PFSK-1 (cell line): ENCODE results near the gene UBE2O.

Experiments
- FOXP2 ChIP-seq: optimal IDR thresholded peaks from 2 replicates; pipeline ENCODE3; 2011; ENCODE audit warnings: borderline replicate concordance, control low read depth, inconsistent platforms; ENCODE audit not compliant: insufficient read depth; ENCODE audit errors: extremely low read length, extremely low read depth
- POLR2AphosphoS5 ChIP-seq: IDR thresholded peaks from 2 replicates; pipeline ENCODE4 v1.6.1; 2012; ENCODE audit warnings: low read depth, mild to moderate bottlenecking, control low read depth, low read length, moderate library complexity
- SIN3A ChIP-seq: IDR thresholded peaks from 2 replicates; pipeline ENCODE4 v1.6.1; 2012; ENCODE audit warnings: mild to moderate bottlenecking, low read length, moderate library complexity, borderline replicate concordance; ENCODE audit not compliant: insufficient read depth
- TAF1 ChIP-seq: IDR thresholded peaks from 2 replicates; pipeline ENCODE4 v1.6.1; 2012; ENCODE audit warnings: low read length, control low read depth, borderline replicate concordance; ENCODE audit not compliant: insufficient read depth
- TF ChIP-seq, protein P1 (sequence below), 2 experiments: IDR thresholded peaks; 2 replicates each; pipeline versions ENCODE4 v1.6.1 to v1.8.0; 2011 to 2012; ENCODE audit warnings: low read depth in 2 of 2, low read length in 2 of 2, control low read depth in 1 of 2, inconsistent platforms in 1 of 2, mild to moderate bottlenecking in 1 of 2, moderate library complexity in 1 of 2; ENCODE audit not compliant: insufficient read depth in 1 of 2

UBE2O gene

GRCh38 chr17:76437467-76438402 lies 15.2 kb downstream of the UBE2O start:
- TF ChIP-seq FOXP2 (no peak), POLR2AphosphoS5 (no peak), SIN3A (no peak), TAF1 (no peak)
- TF ChIP-seq, protein P1, sequence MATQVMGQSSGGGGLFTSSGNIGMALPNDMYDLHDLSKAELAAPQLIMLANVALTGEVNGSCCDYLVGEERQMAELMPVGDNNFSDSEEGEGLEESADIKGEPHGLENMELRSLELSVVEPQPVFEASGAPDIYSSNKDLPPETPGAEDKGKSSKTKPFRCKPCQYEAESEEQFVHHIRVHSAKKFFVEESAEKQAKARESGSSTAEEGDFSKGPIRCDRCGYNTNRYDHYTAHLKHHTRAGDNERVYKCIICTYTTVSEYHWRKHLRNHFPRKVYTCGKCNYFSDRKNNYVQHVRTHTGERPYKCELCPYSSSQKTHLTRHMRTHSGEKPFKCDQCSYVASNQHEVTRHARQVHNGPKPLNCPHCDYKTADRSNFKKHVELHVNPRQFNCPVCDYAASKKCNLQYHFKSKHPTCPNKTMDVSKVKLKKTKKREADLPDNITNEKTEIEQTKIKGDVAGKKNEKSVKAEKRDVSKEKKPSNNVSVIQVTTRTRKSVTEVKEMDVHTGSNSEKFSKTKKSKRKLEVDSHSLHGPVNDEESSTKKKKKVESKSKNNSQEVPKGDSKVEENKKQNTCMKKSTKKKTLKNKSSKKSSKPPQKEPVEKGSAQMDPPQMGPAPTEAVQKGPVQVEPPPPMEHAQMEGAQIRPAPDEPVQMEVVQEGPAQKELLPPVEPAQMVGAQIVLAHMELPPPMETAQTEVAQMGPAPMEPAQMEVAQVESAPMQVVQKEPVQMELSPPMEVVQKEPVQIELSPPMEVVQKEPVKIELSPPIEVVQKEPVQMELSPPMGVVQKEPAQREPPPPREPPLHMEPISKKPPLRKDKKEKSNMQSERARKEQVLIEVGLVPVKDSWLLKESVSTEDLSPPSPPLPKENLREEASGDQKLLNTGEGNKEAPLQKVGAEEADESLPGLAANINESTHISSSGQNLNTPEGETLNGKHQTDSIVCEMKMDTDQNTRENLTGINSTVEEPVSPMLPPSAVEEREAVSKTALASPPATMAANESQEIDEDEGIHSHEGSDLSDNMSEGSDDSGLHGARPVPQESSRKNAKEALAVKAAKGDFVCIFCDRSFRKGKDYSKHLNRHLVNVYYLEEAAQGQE (IDR thresholded peaks at IDR 0.05; ENCODE audit: insufficient read depth in 1 of 2, low read depth in 2 of 2, low read length in 2 of 2): no peak

DNA sequence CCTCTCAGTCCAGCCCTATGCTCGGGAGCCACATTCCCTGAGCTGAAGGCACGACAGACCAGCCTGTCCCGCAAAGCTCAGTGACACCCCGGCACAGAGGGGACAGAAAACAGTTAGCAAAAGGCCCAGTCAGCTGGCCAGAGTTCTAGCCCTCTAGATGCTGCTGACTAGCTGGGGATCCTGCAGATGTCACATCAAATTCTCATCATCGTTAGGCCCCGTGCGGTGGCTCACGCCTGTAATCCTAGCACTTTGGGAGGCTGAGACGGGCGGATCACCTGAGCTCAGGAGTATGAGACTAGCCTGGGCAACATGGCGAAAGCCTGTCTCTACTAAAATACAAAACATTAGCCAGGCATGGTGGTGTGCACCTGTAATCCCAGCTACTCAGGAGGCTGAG lies 17.2 kb downstream of the UBE2O start:
- no peak for TF ChIP-seq FOXP2
- no peak for TF ChIP-seq TAF1
- no peak for TF ChIP-seq POLR2AphosphoS5
- TF ChIP-seq SIN3A: no peak
- TF ChIP-seq, protein P1 (IDR thresholded peaks at IDR 0.05; ENCODE audit: insufficient read depth in 1 of 2, low read depth in 2 of 2, low read length in 2 of 2): no peak

GRCh38 chr17:76434870-76435269 lies 18.1 kb downstream of the UBE2O start:
- TF ChIP-seq FOXP2 (no peak), POLR2AphosphoS5 (no peak), TAF1 (no peak), SIN3A (no peak)
- TF ChIP-seq, protein P1 (IDR thresholded peaks at IDR 0.05; ENCODE audit: insufficient read depth in 1 of 2, low read depth in 2 of 2, low read length in 2 of 2): no peak

GRCh38 chr17:76433693-76434092 lies 19.3 kb downstream of the UBE2O start:
- TF ChIP-seq FOXP2: no peak
- no peak for TF ChIP-seq TAF1
- no peak for TF ChIP-seq POLR2AphosphoS5
- TF ChIP-seq, protein P1 (IDR thresholded peaks at IDR 0.05; ENCODE audit: insufficient read depth in 1 of 2, low read depth in 2 of 2, low read length in 2 of 2): no peak
- TF ChIP-seq SIN3A: no peak
